Ascending aorta (tissue), 2 donors: Measurements from ENCODE around the gene SLC12A4. TPM values are rescaled to one million over a fixed set of nuclear protein-coding genes. Genes with fewer than 3 reads are reported as not detected.

ENCODE experiments used
- DNase-seq, 2 donors: peaks; one replicate each; pipeline ENCODE4 v3.0.0-alpha.2; 2019; ENCODE audit warnings: low spot score in 2 of 2
- H3K27ac ChIP-seq, 2 donors: fragments of 200-600 bp; sonication (generic); one replicate each; pipeline ENCODE4 v1.5.1; 2016 to 2017; ENCODE audit warnings: mild to moderate bottlenecking in 1 of 2
- H3K27me3 ChIP-seq: fragments of 200-600 bp; sonication (generic); one replicate; pipeline ENCODE4 v1.5.1; 2017
- H3K36me3 ChIP-seq, 2 donors: fragments of 200-600 bp; sonication (generic); one replicate each; pipeline ENCODE4 v1.5.1; 2016
- H3K4me1 ChIP-seq, 2 donors: fragments of 200-600 bp; sonication (generic); one replicate each; pipeline ENCODE4 v1.5.1; 2016 to 2017; ENCODE audit warnings: mild to moderate bottlenecking in 1 of 2
- H3K4me3 ChIP-seq, 2 donors: fragments of 200-600 bp; sonication (generic); one replicate each; pipeline ENCODE4 v1.5.1; 2016 to 2017; ENCODE audit warnings: mild to moderate bottlenecking in 1 of 2
- H3K9me3 ChIP-seq, 2 donors: fragments of 200-600 bp; sonication (generic); one replicate each; pipeline ENCODE4 v1.5.1; 2016
- intact Hi-C: fragments of 100-400 bp; cut with DNase I; formaldehyde crosslinking; loops from one replicate; pipeline ENCODE4 v1.15.1; 2023
- total RNA-seq: library from RNA; depleted of rRNA; stranded (reverse); fragments of >200 nt; gene quantifications from one replicate; pipeline ENCODE4 v1.1.0, GENCODE V29; 2016
- TF ChIP-seq, protein P1 (sequence below), 3 experiments: fragments of 200-600 bp in 2 of 3; fragments of 450-650 bp in 1 of 3; sonication (generic) in 2 of 3; IDR thresholded peaks; one replicate each; pipeline ENCODE4 v1.5.1; 2016 to 2019; ENCODE audit warnings: antibody characterized with exemption in 3 of 3, mild to moderate bottlenecking in 1 of 3, moderate library complexity in 1 of 3

Gene SLC12A4
- total RNA-seq, 1 donor from 2014 or later = 83.2 TPM

DNA sequence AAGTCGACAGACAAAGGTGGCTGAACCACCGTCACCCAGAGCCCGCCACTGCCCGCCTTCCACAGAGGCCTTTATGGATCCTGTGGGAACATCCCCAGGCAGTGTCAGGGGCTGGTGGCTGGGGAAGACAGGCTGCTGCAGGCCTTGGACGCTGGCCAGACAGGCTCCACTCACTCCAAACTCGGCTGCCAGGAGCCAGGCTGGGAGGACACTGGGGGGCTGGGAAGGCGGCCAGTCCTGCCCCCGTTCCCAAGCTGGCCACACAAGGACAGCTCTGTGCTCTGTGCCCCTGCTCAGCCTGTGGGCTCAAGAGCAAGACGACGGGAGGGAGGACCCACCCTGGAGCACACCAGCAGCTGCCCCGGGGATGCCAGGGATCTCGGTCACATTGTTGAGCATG, 17.0 kb downstream of the SLC12A4 start:
- DNase-seq = no peak
- peaks cover 90 to 95% of the 10 kb centered on the region in 2 donors for H3K36me3 ChIP-seq
- intact Hi-C loops = no loop called here
- no peaks in the 10 kb centered on the region for H3K27me3 ChIP-seq
- H3K4me1 ChIP-seq = no peaks in the 10 kb centered on the region
- H3K4me3 ChIP-seq = no peak overlapping the region
- TF ChIP-seq, protein P1, sequence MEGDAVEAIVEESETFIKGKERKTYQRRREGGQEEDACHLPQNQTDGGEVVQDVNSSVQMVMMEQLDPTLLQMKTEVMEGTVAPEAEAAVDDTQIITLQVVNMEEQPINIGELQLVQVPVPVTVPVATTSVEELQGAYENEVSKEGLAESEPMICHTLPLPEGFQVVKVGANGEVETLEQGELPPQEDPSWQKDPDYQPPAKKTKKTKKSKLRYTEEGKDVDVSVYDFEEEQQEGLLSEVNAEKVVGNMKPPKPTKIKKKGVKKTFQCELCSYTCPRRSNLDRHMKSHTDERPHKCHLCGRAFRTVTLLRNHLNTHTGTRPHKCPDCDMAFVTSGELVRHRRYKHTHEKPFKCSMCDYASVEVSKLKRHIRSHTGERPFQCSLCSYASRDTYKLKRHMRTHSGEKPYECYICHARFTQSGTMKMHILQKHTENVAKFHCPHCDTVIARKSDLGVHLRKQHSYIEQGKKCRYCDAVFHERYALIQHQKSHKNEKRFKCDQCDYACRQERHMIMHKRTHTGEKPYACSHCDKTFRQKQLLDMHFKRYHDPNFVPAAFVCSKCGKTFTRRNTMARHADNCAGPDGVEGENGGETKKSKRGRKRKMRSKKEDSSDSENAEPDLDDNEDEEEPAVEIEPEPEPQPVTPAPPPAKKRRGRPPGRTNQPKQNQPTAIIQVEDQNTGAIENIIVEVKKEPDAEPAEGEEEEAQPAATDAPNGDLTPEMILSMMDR (IDR thresholded peaks at IDR 0.05) = no peak
- no peaks in the 10 kb centered on the region for H3K9me3 ChIP-seq
- H3K27ac ChIP-seq = peak overlapping the region in 1 of 2 donors; percentile 33

DNA sequence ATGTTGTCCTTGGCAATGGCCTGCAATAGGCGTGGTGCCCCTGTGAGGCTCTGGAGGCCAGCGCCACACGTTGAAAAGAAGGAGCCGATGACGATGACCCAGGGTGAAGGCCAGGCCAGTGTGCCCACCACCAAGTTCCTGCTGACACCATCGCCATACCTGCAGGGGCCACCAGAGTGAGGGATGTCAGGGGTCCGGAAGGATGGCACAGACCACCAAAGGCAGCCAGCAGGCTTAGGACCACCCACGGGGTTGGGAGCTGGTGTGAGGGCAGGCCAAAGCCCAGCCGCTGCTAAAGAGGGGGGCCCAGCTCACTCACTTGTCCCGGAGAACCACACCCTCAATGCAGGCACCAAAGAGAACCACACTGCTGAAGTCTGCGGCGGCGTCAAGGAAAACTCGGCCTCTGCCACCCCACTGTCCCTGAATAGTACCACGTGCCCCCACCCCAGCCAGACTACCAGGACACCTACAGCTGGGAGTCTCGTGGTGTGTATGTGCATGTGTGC, 18.0 kb downstream of the SLC12A4 start:
- Histone ChIP-seq H3K9me3 (no peaks in the 10 kb centered on the region), H3K4me1 (no peaks in the 10 kb centered on the region), H3K27me3 (no peaks in the 10 kb centered on the region), H3K27ac (no peak overlapping the region), H3K4me3 (no peak overlapping the region), H3K36me3 (peaks cover 96 to 100% of the 10 kb centered on the region in 2 donors)
- DNase-seq = no peak
- TF ChIP-seq, protein P1 (IDR thresholded peaks at IDR 0.05) = no peak
- intact Hi-C loops = no loop called here

DNA sequence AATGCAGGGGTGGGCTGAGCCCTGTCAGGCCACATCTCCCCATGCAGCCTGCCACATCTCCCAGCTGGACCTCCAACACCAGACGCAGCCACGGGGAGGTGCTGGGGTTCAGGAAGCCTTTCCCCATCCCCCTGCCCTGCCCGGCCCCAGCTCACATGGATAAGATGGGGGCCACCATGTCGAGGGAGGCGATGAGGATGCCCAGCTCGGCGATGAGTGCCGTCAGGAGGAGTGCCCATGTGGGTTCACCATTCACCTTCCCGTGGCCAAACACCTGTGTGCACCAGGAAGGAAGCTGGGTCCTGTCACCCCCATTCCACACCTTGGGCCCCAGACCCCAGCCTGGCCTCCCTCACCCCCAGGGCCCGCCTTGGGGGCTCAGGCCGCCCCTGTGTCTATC, 18.8 kb downstream of the SLC12A4 start:
- intact Hi-C loops = loop anchor here (10.0 kb wide), 1 partner anchor 1025 kb away; the partner anchor contains the start of gene RRAD
- Histone ChIP-seq H3K4me1 (peaks cover under 1 to 2% of the 10 kb centered on the region in 2 donors), H3K9me3 (no peaks in the 10 kb centered on the region), H3K27me3 (no peaks in the 10 kb centered on the region), H3K27ac (no peak overlapping the region), H3K4me3 (no peak overlapping the region), H3K36me3 (peaks cover 96 to 100% of the 10 kb centered on the region in 2 donors)
- DNase-seq = no peak
- TF ChIP-seq, protein P1 (IDR thresholded peaks at IDR 0.05) = no peak

DNA sequence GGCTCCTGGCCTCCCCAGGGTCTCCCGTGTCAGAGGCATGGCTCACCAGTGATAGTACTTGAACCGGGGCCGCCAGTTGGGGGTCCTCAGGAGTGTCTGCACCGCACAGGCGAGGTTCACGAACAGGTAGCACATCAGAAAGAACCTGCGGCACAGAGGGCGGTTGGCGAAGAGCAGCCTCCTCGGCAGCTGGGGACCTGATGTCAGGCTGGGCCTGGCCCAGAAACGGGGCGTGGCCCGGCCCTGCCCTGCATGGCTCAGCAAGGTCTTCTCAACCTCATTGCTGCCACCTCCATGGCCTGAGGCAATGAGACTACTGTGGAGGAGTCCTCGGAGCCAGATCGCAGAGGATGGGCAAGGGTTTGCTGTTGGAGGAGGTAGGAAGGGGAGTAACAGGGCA, 20.4 kb downstream of the SLC12A4 start:
- DNase-seq = no peak
- H3K36me3 ChIP-seq = peaks cover 81 to 89% of the 10 kb centered on the region in 2 donors
- TF ChIP-seq, protein P1 (IDR thresholded peaks at IDR 0.05) = no peak
- H3K27ac ChIP-seq = peak overlapping the region in 1 of 2 donors; percentile 9
- H3K27me3 ChIP-seq = no peaks in the 10 kb centered on the region
- no peak overlapping the region for H3K4me3 ChIP-seq
- H3K4me1 ChIP-seq = peaks cover 5 to 13% of the 10 kb centered on the region in 2 donors
- no peaks in the 10 kb centered on the region for H3K9me3 ChIP-seq
- intact Hi-C loops = loop anchor here (10.0 kb wide), 1 partner anchor 1023 kb away; the partner anchor contains the start of gene RRAD

DNA sequence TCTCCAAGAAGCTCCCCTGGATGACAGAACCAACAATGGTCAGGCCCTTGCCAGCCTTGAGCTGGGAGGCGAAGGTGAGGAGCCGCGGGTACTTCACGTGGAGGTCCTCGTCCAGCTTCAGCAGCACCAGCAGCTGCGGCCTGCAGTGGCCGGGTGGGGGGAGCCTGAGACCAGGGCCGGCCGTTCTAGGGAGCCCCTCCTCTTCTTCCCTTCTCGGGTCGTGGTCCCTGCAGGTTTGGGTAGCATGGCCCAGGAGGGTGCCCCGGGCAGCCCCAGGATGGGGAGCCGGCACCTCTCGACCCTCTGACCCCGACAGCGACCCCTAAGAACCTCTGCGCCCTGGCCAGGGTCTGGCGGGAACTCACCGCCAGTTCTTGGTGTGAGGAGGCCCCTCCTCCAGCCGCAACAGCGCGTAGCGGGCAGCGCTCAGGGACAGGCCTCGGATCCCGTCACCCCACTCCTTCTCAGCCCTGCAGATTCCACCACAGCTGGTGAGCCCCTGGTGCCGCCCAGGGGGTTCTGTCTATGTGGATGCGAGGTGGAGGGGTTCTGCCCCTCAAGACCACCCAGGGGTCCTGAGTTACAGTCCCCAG, 21.4 kb downstream of the SLC12A4 start:
- DNase-seq = no peak
- Histone ChIP-seq H3K27ac (no peak overlapping the region), H3K4me1 (peaks cover 5 to 13% of the 10 kb centered on the region in 2 donors)

More for the DNA sequence above, 21.4 kb downstream of the SLC12A4 start:
- intact Hi-C loops = loop anchor here (10.0 kb wide), 1 partner anchor 1022 kb away; the partner anchor contains the start of gene RRAD
- Histone ChIP-seq H3K36me3 (peaks cover 81 to 89% of the 10 kb centered on the region in 2 donors), H3K27me3 (no peaks in the 10 kb centered on the region), H3K9me3 (no peaks in the 10 kb centered on the region), H3K4me3 (no peak overlapping the region)
- TF ChIP-seq, protein P1 (IDR thresholded peaks at IDR 0.05) = no peak
